ENCODE data around the gene DKK1.
A peak's percentile ranks its signal among the peaks of the same experiment; 100 is the strongest.
"Not testable (repeated sequence)": the region's sequence is repeated elsewhere in the genome, so short reads cannot be mapped to it uniquely, and the experiment has no call there.

DKK1 gene

DNA sequence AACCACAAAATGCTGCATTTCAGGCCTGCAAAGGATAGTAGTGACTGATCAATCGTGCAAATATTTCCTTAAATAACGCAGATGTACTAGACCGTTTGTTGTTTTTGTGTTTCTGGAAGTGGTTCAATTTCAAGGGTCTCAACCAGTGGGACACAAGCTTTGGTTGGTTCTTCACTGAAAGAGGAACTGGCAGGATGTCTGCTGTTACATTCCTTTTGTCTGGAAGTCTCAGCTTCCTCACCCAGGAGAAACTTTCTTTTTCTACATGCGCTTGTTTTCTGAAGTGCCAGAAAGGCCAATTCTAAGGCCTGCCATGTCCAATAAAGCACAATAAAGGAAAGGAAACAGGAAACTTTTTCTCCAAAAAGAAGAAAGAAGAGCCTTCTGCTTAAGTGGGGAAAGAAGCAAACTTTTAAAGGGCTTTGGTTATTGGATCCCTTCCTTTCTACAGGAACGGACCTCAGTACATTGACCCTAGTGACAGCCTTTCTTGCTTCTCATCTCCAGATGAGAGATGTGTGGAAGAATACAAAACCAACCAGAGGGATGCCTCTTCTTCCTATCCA lies 4.1 kb downstream of the DKK1 start:
- DNase-seq (ENCODE audit: low read depth) = no peak

DNA sequence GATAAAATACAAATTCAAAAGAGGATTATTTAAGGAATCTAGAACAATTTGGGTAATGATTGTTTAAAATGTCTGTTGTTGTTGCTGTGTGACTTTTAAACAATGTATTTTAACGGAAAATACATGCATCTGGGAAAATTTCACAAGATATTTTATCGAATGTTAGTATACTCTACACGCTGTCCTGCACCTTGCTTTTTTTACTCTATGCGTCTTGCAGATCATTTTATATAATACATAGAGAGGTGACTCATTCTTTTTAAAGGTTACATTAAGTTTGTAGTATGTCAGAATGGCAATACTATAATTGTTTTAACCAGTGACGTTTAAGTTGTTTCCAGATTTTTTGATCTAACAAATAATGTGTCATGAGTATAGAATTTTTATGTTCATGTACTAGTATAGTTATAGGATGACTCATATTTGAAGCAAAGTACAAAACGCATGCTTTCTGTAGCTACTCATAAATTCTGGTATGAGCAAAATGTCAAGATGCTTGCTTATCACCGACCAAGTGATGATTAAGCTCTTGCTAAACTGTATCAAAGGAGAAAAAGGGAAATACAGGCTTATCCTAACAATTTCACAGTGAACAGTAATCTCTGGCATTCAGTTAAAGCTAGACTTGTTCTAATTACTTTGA lies 4.9 kb downstream of the DKK1 start:
- peak; percentile 66 for DNase-seq (ENCODE audit: low read depth)

DNA sequence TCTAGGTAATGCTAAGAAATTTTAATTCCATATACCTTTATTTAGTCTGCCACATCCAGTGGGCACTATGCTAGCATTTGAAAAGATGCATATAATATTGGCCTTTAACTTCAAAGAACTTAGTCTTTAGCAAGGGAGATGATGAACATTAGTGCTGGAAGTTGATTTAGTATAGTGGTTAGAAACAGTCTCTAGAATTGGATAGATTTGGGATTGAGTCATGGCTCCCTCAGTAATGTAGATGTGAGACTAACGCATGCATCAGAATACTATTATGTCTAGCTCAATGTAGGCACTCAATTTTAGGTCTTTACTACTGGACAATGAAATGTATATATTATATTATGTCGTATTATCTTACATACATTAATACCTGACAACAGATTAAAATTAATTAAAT lies 5.8 kb downstream of the DKK1 start:
- DNase-seq (ENCODE audit: low read depth) = no peak

DNA sequence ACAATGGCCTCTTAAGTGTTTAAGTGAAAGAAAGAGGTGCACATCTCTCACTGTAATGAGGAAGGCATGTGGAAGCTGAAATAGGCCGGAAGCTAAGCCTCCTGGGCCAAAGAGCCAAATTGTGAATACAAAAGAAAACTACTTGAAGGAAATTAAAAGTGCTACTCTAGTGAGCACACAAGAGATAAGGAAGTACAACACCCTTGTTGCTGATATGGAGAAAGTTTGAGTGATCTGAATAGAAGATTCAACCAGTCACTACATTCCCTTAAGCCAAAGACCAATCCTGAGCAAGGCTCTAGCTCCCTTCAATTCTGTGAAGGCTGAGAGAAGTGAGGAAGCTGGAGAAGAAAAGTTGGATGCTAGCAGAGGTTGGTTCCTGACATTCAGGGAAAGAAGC lies 8.2 kb downstream of the DKK1 start:
- no peak for DNase-seq (ENCODE audit: low read depth)

DNA sequence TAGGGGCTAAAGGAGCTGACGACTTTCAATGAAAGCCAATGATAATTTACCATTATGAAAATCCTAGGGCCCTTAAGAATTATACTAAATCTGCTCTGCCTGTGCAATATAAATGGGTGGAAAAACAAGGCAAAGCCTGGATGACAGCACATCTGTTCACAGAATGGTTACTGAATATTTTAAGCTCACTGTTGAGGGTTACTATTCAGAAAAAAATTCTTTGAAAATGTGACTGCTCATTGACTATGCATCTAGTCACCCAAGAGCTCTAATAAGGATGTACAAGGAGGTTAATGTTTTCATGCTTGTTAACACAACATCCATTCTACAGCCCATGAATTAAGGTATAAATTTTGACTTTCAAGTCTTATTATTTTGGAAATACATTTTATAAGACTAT lies 8.9 kb downstream of the DKK1 start:
- DNase-seq (ENCODE audit: low read depth) = no peak

- no peak for DNase-seq (ENCODE audit: low read depth)
Measured at GRCh38 chr10:52326382-52326781, 12.3 kb downstream of the DKK1 start.

- no peak for DNase-seq (ENCODE audit: low read depth)
Measured at GRCh38 chr10:52331638-52332364, 17.7 kb downstream of the DKK1 start.

- DNase-seq (ENCODE audit: low read depth) = no peak
Measured at GRCh38 chr10:52332815-52333214, 18.7 kb downstream of the DKK1 start.

DNA sequence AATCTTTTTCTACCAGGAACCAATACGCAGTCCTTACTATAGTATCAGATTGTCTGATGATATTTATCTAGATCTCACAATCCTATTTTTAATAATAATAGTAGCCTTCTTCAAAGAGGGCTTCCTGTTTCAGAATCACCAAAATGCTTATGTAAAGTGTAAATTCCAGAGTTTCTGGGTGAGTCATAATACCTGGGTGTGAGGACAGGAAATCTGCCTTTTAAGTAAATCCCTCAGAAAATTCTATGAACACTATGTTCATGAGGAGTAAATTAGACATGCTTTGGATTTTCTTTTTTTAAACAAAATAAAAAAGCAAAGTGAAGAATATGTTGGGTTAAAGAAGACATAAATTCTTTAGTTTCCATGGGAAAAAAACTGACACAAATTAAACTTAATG lies 20.5 kb downstream of the DKK1 start:
- no peak for DNase-seq (ENCODE audit: low read depth)

DNA sequence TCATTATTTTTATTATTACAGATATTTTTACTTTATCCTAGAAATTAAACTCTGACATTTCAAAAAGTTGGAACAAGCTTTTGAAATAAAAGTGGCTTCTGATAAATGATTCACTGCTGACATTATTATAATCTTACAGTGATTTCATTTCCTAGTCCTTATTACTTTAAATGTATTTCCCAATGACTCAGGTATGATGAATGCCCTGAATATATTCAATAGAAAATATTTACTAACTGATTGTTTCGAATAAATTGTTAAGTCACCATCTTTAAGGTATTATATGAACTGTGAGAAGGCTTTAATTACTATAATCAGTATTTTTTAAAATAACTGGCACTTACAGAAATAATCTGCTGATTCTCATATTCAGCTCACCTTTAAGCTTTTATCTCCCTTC lies 21.6 kb downstream of the DKK1 start:
- no peak for DNase-seq (ENCODE audit: low read depth)

GRCh38 chr10:52337225-52337624 lies 23.1 kb downstream of the DKK1 start:
- no peak for DNase-seq (ENCODE audit: low read depth)

- no peak for DNase-seq (ENCODE audit: low read depth)
Measured at GRCh38 chr10:52343439-52343838, 29.4 kb downstream of the DKK1 start.

DNA sequence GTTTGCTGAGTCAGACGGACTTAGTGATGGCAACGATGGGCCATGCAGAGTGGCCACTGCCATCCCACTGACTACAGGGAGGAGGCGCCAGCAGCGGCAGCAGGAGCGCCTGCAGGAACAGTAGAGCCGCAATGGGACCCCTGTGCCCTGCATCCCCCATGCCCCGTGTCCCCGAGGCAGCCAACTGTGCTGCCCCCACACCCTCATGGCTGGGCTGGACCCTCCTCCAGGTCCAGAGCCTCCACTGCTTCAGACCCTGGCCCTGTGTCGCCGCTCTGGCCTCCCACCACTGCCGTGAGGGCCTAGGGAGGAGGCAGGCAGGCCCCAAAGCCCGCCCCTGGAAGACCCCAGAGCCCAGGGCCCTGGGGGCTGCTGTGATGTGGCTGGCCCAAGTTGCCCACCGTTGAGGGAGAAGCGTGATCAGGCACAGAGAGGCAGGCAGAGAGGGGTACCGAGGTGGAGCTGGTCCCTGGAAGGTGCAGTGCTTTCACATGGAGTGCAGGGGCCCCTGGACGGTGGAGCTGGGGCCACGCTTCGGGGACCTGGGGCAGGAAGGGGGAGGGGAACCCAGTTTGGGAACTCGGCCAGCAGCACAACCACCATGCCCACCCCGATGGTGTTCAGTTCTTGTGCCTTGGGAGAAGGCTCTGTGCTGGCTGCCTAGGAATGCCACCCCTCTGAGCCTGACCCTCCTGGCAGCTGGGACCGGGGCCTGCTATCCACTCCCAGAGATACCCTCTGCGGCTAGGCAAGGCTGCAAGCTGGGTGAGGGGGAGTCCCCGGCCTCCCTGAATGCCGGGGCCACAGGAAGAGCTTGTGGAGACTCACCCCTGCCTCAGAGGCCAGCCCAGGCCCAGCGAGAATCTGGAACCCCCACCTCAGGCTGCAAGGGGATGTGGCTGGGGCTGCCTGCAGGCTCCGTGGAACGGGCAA lies 32.6 kb downstream of the DKK1 start:
- DNase-seq (ENCODE audit: low read depth) = no peak

DNA sequence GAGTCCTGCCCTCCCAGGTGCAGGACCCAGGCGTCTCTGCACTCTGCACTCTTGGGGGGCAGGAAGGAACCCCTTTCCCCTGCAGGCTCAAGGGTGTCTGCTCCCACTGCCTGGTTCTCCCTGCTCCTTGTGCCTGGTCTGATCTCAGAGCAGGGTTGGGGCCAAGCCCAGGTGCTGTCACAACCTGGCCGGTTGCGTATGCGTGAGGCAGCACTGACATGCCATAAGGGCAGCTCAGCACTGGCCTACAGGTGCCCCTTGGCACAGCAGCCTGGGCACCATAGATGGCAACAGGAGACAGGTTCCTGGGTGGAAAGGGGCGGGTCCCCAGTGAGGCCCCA lies 33.2 kb downstream of the DKK1 start:
- DNase-seq (ENCODE audit: low read depth) = no peak

DNA sequence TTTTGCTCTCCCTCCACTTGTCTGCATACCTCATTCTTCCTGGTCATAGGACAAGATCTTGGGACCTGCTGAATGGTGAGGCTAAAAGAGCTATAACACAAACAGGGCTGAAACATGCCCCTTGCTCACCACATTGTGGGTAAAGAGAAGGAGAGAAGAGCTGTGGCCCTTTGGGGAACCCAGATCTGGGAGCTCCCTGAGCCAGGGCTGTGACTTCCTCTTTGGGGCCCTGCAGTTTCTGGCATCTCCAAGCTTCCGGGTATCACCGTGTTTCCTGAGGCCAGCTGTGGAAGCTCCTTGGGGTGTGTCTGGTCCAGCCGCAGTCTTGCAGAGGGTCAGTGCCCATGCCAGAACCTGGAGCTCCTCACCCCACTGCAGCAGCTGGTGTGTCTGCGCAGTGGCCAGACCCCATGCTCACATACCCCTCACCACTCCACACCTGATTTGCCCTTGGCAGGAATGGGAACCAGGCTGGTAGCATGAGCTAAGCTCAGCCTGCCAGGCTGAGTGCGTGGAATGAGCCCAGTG lies 34.0 kb downstream of the DKK1 start:
- DNase-seq (ENCODE audit: low read depth) = no peak

DNA sequence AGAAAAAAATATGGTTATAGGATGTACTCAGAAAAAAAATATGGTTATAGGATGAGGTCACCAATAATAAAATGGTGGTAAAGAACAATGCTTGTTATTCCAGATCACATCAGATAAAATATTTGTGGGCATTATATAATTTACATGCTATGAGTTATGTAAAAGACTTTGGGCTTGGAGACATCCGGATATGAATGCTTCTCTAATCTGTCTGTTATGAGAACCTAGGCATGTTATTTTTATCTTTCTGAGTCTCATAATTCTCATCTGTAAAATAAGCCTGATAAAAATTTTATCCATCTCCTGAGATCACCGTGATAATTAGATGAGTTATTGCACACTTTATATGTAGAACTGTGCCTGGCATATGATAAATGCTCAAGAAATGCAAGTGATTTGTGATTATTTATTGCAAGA lies 37.8 kb downstream of the DKK1 start:
- no peak for DNase-seq (ENCODE audit: low read depth)

DNA sequence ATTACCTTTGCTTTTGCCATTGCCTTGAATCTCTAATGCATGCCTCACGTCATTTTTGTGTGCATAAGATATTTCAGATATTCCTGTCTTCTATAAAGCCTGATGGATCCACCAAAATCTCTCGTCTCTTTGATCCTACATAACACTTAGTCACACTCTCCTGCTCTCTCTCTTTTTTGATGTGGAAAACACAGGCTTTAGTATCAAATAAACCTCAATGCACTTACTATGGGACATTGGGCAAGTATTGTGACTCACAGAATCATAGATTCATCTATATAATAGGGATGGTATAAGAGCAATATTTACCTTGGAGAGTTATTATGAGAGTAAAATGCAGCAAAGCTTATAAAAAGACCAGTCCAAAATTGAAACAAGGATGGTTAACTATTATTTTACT lies 39.1 kb downstream of the DKK1 start:
- DNase-seq (ENCODE audit: low read depth) = no peak

- DNase-seq (ENCODE audit: low read depth) = peak; percentile 44
Measured at GRCh38 chr10:52353960-52354394, 39.9 kb downstream of the DKK1 start.

DNA sequence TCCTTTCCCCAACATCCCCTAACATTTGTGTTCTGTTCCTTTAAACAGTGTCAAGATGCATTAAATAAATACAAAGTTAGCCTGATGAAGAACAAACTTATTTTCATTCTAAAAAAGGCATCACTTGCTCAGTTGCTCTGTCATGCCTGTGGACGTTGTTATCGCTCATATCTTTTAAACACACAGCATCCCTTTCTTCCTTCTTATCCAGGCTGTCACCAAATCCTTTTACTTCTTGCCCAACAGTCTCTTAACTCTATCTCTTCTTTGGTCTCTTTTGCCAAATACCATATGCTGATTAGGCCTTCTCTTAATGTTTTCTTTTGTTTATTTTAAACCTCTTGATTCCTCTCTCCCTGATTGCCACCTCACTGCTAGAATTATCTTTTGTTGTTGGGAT lies 43.9 kb downstream of the DKK1 start:
- no peak for DNase-seq (ENCODE audit: low read depth)

DNA sequence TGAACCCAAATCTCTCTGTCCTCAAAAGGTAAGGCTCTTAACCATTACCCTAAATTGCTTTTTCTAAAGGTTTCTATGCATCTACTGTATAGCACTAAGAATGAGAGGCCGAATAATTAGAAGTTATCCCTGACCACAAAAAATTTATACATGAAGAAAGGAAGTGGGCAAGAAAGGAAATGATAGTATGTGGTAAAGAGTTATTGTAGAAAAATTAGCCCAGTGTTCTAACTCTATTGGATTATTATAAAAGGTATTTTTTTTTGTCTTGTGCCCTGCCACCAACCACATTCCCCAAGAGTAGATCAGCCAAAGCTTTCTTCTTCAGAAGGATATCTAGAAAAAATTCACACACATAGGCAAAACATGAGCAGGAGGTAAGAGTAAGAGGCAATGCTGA lies 45.4 kb downstream of the DKK1 start:
- DNase-seq (ENCODE audit: low read depth) = no peak

DNA sequence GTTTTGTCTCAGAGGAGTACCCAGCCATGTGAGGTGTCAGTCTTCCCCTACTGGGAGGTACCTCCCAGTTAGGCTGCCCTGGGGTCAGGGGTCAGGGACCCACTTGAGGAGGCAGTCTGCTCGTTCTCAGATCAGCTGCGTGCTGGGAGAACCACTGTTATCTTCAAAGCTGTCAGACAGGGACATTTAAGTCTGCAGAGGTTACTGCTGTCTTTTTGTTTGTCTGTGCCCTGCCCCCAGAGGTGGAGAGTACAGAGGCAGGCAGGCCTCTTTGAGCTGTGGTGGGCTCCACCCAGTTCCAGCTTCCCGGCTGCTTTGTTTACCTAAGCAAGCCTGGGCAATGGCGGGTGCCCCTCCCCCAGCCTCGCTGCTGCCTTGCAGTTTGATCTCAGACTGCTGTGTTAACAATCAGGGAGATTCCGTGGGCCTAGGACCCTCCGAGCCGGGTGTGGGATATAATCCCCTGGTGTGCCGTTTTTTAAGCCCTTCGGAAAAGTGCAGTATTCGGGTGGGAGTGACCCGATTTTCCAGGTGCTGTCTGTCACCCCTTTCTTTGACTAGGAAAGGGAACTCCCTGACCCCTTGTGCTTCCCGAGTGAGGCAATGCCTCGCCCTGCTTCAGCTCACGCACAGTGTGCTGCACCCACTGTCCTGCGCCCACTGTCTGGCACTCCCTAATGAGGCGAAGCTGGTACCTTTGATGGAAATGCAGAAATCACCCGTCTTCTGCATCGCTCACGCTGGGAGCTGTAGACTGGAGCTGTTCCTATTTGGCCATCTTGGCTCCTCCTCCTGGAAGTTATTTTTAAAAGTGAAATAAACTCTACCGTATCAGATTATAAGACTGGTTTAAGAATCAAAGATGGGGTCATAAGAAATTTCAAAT lies 51.7 kb downstream of the DKK1 start:
- DNase-seq (ENCODE audit: low read depth) = not testable (repeated sequence)
